Omental fat pad (tissue), 4 donors: ENCODE results near the gene VEGFD. TPM values are rescaled to one million over a fixed set of nuclear protein-coding genes. Genes with fewer than 3 reads are reported as not detected.

Experiments used
- ATAC-seq: fragments of 150-250 bp; one replicate; pipeline ENCODE4 v1.9.1; 2016; ENCODE audit warnings: mild to moderate bottlenecking, moderate library complexity; ENCODE audit not compliant: low FRiP score
- DNase-seq: peaks from one replicate; pipeline ENCODE4 v3.0.0-alpha.2; 2019; ENCODE audit warnings: low spot score
- CTCF ChIP-seq, 3 donors: fragments of 450-650 bp; IDR thresholded peaks; one replicate each; pipeline ENCODE4 v1.5.1; 2016 to 2017; ENCODE audit warnings: antibody characterized with exemption in 3 of 3, mild to moderate bottlenecking in 3 of 3, moderate library complexity in 2 of 3
- total RNA-seq, 4 donors: library from RNA; depleted of rRNA; stranded (reverse); fragments of >200 nt; gene quantifications; one replicate each; pipeline ENCODE4 v1.1.0, GENCODE V29; 2016

The VEGFD gene
- total RNA-seq, 4 donors from 2014 or later: 1.1 to 28.8 (median 6.3) TPM

- ATAC-seq (no peak), DNase-seq (no peak)
- TF ChIP-seq CTCF (IDR thresholded peaks at IDR 0.05): no peak
These were observed 10.2 kb downstream of the VEGFD start for GRCh38 chrX:15373976-15374375.

GRCh38 chrX:15366506-15367352, 17.5 kb downstream of the VEGFD start:
- no peak for ATAC-seq
- TF ChIP-seq CTCF (IDR thresholded peaks at IDR 0.05): no peak
- no peak for DNase-seq

DNA sequence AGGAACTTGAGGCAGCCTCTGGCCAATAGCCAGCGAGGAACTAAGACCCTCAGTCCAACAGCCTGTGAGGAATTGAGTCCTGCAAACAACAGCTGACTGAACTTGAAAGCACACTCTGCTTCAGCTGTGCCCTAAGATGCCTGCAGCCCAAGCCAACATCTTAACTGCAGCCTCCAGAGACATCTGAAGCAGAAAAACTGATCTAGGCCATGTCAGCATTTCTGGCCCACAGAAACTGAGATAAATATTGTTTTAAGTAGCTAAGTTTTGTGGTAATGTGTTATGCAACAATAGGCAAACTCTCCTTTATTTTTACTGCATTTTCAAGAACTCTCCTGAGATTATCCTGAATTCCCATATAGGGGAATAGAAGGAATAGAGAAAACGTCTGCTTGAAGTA, 24.5 kb downstream of the VEGFD start:
- no peak for ATAC-seq
- DNase-seq: no peak
- TF ChIP-seq CTCF (IDR thresholded peaks at IDR 0.05): no peak

- TF ChIP-seq CTCF (IDR thresholded peaks at IDR 0.05): no peak
- ATAC-seq (no peak), DNase-seq (no peak)
These were observed 25.7 kb downstream of the VEGFD start for GRCh38 chrX:15358533-15358932.

DNA sequence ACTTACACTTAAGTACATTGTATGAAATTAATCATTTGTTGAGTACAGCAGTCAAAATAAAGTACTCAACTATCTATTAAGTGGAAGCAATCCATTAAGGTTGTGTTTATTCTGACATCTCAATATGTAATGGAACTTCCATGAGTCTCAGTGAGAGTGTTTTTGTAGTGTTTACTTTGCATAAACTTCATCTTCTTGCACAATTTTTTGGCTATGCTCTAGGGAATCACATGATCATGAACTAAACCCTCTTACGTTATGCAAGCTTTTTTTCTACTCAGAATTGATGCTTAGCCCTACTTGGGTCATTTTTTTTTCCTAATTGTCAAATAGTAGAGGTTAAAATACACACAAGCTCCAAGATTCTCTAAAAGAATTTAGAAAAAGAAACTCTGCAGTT, 27.8 kb downstream of the VEGFD start:
- no peak for TF ChIP-seq CTCF (IDR thresholded peaks at IDR 0.05)
- DNase-seq (no peak), ATAC-seq (peak; percentile 62)

GRCh38 chrX:15350329-15350996, 33.8 kb downstream of the VEGFD start:
- ATAC-seq (no peak), DNase-seq (no peak)
- TF ChIP-seq CTCF (IDR thresholded peaks at IDR 0.05): no peak
